Nephron (organoid): ENCODE data around the gene KLK11.

Source experiments
- H3K27ac Mint-ChIP-seq, 3 experiments: 2 replicates each; pipeline ENCODE4 v1.8.0; 2020; ENCODE audit warnings: mixed read lengths in 3 of 3, mild to moderate bottlenecking in 2 of 3, moderate library complexity in 1 of 3
- H3K27me3 Mint-ChIP-seq: 2 replicates; pipeline ENCODE4 v1.8.0; 2021; ENCODE audit warnings: low read depth, mild to moderate bottlenecking, moderate library complexity, mixed read lengths
- H3K36me3 Mint-ChIP-seq: 2 replicates; pipeline ENCODE4 v1.8.0; 2020; ENCODE audit warnings: low read depth, mixed read lengths
- H3K4me1 Mint-ChIP-seq: 2 replicates; pipeline ENCODE4 v1.8.0; 2020; ENCODE audit warnings: mixed read lengths
- H3K4me3 Mint-ChIP-seq, 3 experiments: 2 replicates each; pipeline ENCODE4 v1.8.0; 2020; ENCODE audit warnings: mild to moderate bottlenecking in 3 of 3, mixed read lengths in 3 of 3, moderate library complexity in 2 of 3
- H3K9me3 Mint-ChIP-seq: 2 replicates; pipeline ENCODE4 v1.8.0; 2020; ENCODE audit warnings: mixed read lengths
- CTCF ChIP-seq, 3 experiments: fragments of 200-600 bp; sonication (generic); IDR thresholded peaks; one replicate each; pipeline ENCODE4 v1.5.0; 2021; ENCODE audit warnings: antibody characterized with exemption in 3 of 3; ENCODE audit not compliant: unreplicated experiment in 3 of 3

Gene KLK11

GRCh38 chr19:51036519-51036918 is 10.1 kb upstream of the KLK11 start:
- peaks cover 35% of the 10 kb centered on the region for H3K27me3 Mint-ChIP-seq
- H3K4me1 Mint-ChIP-seq: no peaks in the 10 kb centered on the region

GRCh38 chr19:51034704-51035103 is 8.3 kb upstream of the KLK11 start, which contains the start of gene KLK12:
Gene KLK12, minus strand, starts transcription at chr19:51035002. Its CDS starts 381 bp downstream, at chr19:51034621.
- H3K4me1 Mint-ChIP-seq: no peaks in the 10 kb centered on the region
- no peaks in the 10 kb centered on the region for H3K36me3 Mint-ChIP-seq
- no peak within 1 kb of the TSS for H3K4me3 Mint-ChIP-seq
- no peak within 1 kb of the TSS for H3K27ac Mint-ChIP-seq
- TF ChIP-seq CTCF (IDR thresholded peaks at IDR 0.05; ENCODE audit: unreplicated experiment in 3 of 3): no peak
- peaks cover 43% of the 10 kb centered on the region for H3K27me3 Mint-ChIP-seq
- no peaks in the 10 kb centered on the region for H3K9me3 Mint-ChIP-seq

More at GRCh38 chr19:51036519-51036918, 10.1 kb upstream of the KLK11 start:
- Mint-ChIP-seq H3K36me3 (no peaks in the 10 kb centered on the region), H3K4me3 (no peak overlapping the region), H3K9me3 (no peaks in the 10 kb centered on the region), H3K27ac (no peak overlapping the region)
- no peak for TF ChIP-seq CTCF (IDR thresholded peaks at IDR 0.05; ENCODE audit: unreplicated experiment in 3 of 3)

GRCh38 chr19:51031880-51032225 is 5.4 kb upstream of the KLK11 start:
- H3K36me3 Mint-ChIP-seq: no peaks in the 10 kb centered on the region
- H3K4me1 Mint-ChIP-seq: peaks cover 2% of the 10 kb centered on the region
- peaks cover 40% of the 10 kb centered on the region for H3K27me3 Mint-ChIP-seq
- H3K27ac Mint-ChIP-seq: no peak overlapping the region
- H3K4me3 Mint-ChIP-seq: no peak overlapping the region
- H3K9me3 Mint-ChIP-seq: no peaks in the 10 kb centered on the region
- no peak for TF ChIP-seq CTCF (IDR thresholded peaks at IDR 0.05; ENCODE audit: unreplicated experiment in 3 of 3)

GRCh38 chr19:51031220-51031879 is 4.9 kb upstream of the KLK11 start:
- H3K9me3 Mint-ChIP-seq: no peaks in the 10 kb centered on the region
- H3K27ac Mint-ChIP-seq: no peak overlapping the region
- no peak for TF ChIP-seq CTCF (IDR thresholded peaks at IDR 0.05; ENCODE audit: unreplicated experiment in 3 of 3)
- no peak overlapping the region for H3K4me3 Mint-ChIP-seq
- H3K36me3 Mint-ChIP-seq: no peaks in the 10 kb centered on the region
- peaks cover 36% of the 10 kb centered on the region for H3K27me3 Mint-ChIP-seq
- H3K4me1 Mint-ChIP-seq: peaks cover 5% of the 10 kb centered on the region

GRCh38 chr19:51030631-51031030 is 4.2 kb upstream of the KLK11 start:
- TF ChIP-seq CTCF (IDR thresholded peaks at IDR 0.05; ENCODE audit: unreplicated experiment in 3 of 3): no peak
- peaks cover 36% of the 10 kb centered on the region for H3K27me3 Mint-ChIP-seq
- no peak overlapping the region for H3K27ac Mint-ChIP-seq
- no peaks in the 10 kb centered on the region for H3K36me3 Mint-ChIP-seq
- H3K4me1 Mint-ChIP-seq: peaks cover 5% of the 10 kb centered on the region
- H3K4me3 Mint-ChIP-seq: no peak overlapping the region
- H3K9me3 Mint-ChIP-seq: no peaks in the 10 kb centered on the region

- Mint-ChIP-seq H3K9me3 (no peaks in the 10 kb centered on the region), H3K36me3 (no peaks in the 10 kb centered on the region), H3K4me1 (peaks cover 5% of the 10 kb centered on the region), H3K27me3 (peaks cover 36% of the 10 kb centered on the region), H3K27ac (no peak overlapping the region), H3K4me3 (no peak overlapping the region)
- TF ChIP-seq CTCF (IDR thresholded peaks at IDR 0.05; ENCODE audit: unreplicated experiment in 3 of 3): no peak
Observed at GRCh38 chr19:51029718-51030117, 3.3 kb upstream of the KLK11 start.
